ENCODE data around the gene OR4M1. TPM values are rescaled to one million over a fixed set of nuclear protein-coding genes. Genes with fewer than 3 reads are reported as not detected.
"Not testable (repeated sequence)": the region's sequence is repeated elsewhere in the genome, so short reads cannot be mapped to it uniquely, and the experiment has no call there.

OR4M1 gene
- polyA plus RNA-seq, 4 donors = not detected

DNA sequence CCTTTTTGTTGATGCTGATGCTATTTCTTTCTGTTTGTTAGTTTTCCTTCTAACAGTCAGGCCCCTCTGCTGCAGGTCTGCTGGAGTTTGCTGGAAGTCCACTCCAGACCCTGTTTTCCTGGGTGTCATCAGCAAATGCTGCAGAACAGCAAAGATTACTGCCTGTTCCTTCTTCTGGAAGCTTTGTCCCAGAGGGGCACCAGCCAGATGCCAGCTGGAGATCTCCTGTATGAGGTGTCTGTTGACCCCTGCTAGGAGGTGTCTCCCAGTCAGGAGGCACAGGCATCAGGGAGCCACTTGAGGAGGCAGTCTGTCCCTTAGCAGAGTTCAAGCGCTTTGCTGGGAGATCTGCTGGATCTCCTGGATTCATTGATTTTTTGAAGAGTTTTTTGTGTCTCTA, 46.6 kb downstream of the OR4M1 start:
- not testable (repeated sequence) for DNase-seq (ENCODE audit: low read depth in 4 of 4, low spot score in 3 of 4)

DNA sequence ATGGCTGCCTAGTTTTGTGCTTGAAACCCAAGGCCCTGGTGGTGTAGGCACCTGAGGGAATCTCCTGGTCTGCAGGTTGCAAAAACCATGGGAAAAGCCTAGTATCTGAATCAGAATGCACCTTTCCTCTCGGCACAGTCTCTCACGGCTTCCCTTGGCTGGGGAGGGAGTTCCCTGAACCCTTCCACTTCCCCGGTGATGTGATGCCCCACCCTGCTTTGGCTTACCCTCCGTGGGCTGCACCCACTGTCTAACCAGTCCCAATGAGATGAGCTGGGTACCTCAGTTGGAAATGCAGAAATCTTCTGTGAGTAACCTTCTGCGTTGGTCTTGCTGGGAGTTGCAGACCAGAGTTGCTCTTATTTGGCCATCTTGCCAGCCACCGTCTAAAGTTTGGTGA, 47.7 kb downstream of the OR4M1 start:
- not testable (repeated sequence) for DNase-seq (ENCODE audit: low read depth in 4 of 4, low spot score in 3 of 4)

DNA sequence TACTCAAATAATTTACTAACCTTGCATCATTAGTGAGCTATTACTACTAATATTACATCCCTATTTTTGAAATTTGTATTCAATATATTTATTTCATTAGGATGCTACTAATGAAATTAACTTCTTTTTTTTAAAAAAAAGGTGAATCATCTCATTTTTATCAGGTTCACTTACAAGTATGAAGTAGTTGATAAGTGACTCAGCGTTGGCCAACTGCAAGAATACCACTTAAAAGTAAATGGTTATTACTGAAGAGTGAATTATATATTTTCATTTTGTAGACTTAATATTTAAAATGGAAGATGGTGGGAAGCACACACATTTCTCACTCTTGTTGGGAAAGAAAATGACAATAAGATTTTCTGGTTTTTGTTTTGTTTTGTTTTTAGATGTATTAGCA, 49.9 kb downstream of the OR4M1 start:
- DNase-seq (ENCODE audit: low read depth in 4 of 4, low spot score in 3 of 4) = no peak

DNA sequence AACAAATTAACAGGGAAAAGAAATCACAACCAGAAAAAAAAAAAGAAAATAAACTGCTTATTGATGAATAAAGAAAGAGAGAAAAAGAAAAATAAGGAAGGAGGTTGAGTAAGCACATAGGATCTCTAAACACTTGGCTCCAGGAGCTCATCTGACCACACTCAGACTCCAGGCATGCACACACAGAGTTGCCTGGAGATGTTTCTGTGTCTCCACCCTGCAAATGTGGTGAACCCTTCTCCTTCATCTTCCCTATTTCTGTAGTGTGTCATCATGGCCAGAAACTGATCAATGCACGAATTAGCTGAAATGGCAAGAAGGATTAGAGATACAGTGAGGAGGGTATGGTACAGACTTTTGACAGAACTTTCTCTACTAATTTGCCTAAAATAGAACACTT, 50.5 kb downstream of the OR4M1 start:
- DNase-seq (ENCODE audit: low read depth in 4 of 4, low spot score in 3 of 4) = no peak

DNA sequence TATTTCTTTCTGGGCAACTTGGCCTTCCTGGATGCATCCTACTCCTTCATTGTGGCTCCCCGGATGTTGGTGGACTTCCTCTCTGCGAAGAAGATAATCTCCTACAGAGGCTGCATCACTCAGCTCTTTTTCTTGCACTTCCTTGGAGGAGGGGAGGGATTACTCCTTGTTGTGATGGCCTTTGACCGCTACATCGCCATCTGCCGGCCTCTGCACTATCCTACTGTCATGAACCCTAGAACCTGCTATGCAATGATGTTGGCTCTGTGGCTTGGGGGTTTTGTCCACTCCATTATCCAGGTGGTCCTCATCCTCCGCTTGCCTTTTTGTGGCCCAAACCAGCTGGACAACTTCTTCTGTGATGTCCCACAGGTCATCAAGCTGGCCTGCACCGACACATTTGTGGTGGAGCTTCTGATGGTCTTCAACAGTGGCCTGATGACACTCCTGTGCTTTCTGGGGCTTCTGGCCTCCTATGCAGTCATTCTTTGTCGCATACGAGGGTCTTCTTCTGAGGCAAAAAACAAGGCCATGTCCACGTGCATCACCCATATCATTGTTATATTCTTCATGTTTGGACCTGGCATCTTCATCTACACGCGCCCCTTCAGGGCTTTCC, 54.4 kb downstream of the OR4M1 start:
- DNase-seq (ENCODE audit: low read depth in 4 of 4, low spot score in 3 of 4) = not testable (repeated sequence)

DNA sequence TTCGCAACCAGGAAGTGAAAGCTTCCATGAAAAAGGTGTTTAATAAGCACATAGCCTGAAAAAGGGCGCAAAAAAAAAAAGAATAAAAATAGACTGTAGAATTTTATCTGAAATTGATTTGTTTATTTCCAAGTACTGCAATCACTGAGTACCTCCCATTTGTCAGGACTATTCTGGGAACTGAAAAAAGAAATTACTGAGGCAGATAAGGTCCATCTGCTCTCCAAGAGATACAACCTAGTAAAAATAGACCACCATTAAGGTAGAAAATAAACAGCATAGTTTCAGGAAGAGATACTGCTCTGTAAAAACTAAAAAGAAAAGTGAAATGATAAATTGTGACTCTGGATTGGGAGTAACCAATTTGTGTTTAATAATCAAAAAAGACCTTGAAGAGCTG, 55.0 kb downstream of the OR4M1 start:
- no peak for DNase-seq (ENCODE audit: low read depth in 4 of 4, low spot score in 3 of 4)

Other genes with a start within 250 kb of the OR4M1 start
- not detected for gene OR11H2, start 59.6 kb upstream of the OR4M1 start, polyA plus RNA-seq (ENCODE audit: insufficient read length in 4 of 4)
- not detected for gene OR4Q3, start 29.9 kb upstream of the OR4M1 start, polyA plus RNA-seq (ENCODE audit: insufficient read length in 4 of 4)
- gene OR4N2, start 30.3 kb downstream of the OR4M1 start, polyA plus RNA-seq (ENCODE audit: insufficient read length in 4 of 4) = not detected
- gene OR4K2, start 101.6 kb downstream of the OR4M1 start, polyA plus RNA-seq (ENCODE audit: insufficient read length in 4 of 4) = not detected
- not detected for gene OR4K5, start 147.1 kb downstream of the OR4M1 start, polyA plus RNA-seq (ENCODE audit: insufficient read length in 4 of 4)
- gene OR4K1, start 157.4 kb downstream of the OR4M1 start, polyA plus RNA-seq (ENCODE audit: insufficient read length in 4 of 4) = not detected
- gene OR4K15, start 202.1 kb downstream of the OR4M1 start, polyA plus RNA-seq (ENCODE audit: insufficient read length in 4 of 4) = not detected
- gene OR4Q2, start 228.7 kb downstream of the OR4M1 start, polyA plus RNA-seq (ENCODE audit: insufficient read length in 4 of 4) = not detected
- gene OR4K14, start 245.8 kb downstream of the OR4M1 start, polyA plus RNA-seq (ENCODE audit: insufficient read length in 4 of 4) = not detected